ENCODE results near the gene MTR.

Gene MTR

DNA sequence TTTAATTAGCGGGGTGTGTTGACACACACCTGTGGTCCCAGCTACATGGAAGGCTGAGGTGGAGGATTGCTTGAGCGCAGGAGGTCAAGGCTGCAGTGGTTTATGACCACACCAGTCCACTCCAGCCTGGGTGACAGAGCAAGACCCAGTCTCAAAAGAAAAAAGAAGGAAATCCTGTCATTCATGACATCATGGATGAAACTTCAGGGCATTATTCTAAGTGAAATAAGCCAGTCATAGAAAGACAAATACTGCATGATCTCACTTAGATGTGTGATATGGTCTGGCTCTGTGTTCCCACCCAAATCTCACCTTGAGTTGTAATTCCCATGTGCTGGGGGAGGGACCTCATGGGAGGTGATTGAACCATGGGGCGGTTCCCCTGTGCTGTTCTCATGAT is 126.5 kb downstream of the MTR start:
- no peak for DNase-seq
- intact Hi-C loops (cut with DNase I): no loop called here

DNA sequence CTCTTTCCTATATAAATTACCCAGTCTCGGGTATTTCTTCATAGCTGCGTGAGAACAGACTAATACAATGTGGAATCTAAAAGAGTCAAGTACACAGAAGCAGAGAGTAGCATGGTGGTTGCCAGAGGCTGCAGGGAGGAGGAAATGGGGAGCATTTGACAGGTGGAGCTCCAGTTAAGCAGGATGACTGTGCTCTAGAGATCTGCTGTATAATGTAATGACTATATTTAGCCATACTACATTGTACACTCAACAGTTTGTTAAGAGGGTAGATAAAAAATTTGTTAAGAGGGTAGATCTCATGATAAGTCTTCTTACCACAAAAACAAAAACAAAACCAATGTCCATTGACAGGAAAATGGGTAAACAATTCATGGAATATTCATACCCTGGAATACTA is 127.1 kb downstream of the MTR start:
- intact Hi-C loops (cut with DNase I): no loop called here
- DNase-seq: no peak

DNA sequence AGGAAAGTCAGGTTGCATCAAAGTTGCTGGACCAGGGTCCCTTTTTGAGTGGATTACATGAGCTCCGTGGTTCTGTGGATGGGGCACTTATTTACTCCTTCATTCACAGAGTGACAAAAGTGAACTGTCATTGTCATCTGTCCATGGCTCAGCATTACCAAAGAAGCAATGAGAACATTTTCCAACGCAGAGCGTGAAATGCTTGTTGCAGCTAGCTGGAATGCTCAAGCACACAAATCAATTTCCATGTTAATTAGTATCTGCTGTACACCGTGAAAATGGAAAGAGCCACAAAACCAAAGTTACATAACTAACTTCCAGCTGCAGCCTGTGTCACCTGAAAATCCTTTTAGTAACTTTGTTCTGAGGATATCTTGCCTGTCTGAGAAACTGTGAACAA is 130.3 kb downstream of the MTR start:
- intact Hi-C loops (cut with DNase I): no loop called here

DNA sequence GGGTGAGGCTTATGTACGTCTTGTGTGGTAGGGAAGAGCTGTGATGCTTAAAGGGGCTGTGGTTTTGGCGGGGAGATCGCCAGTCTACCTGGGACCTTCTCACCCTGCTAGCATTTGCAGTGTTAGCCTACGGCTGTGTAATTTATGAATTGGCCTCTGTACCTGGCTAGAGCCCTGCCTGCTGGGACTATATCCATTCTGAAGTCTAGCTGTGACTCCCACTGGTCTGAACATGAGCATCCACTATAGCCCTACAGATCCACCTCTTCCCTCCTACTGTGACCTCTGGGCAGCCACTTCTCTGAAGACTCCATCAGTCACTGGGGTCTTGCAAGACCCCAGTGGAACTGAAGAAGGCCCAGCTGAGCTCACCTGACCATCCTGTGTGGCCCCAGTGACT is 135.4 kb downstream of the MTR start:
- intact Hi-C loops (cut with DNase I): no loop called here
- no peak for DNase-seq

More for the DNA sequence above, 130.3 kb downstream of the MTR start:
- no peak for DNase-seq

DNA sequence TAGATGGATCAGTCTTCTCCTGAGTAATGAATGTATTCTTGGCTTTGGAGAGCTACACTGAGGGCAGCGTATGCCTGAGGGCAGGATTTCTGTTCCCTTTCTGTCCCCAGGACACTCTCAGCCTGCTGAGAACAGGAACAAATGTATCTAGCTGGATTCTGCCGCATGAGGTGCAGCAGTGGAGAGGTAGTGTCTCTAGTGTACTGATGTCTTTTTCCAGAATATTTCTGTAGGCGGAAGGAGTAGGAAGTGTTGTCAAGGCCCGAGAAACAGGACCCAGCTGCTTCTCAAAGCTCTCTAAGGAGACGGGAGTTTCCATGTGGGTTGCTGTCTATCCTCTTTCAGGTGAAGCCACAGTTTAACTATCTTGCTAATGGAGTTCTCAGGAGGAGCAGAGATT is 143.7 kb downstream of the MTR start:
- intact Hi-C loops (cut with DNase I): no loop called here
- peak in 38 of 42 donors; percentile 7 to 85 (median 48) for DNase-seq

DNA sequence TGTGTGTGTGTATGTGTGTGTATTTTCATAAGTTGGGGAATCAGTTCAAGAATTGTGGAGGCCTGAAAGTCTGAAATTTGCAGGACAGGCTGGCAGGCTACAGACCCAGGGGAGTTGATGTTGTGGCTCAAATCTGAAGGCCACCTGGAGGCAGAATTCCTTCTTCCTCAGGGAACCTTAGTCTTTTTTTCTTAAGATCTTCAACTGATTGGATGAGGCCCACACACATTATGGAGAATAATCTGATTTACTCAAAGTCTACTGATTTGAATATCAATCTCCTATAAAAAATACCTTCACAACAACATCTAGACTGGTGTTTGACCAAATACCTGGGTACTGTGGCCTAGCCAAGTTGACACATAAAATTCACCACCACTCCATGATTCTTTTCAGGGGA is 147.3 kb downstream of the MTR start:
- DNase-seq: no peak
- intact Hi-C loops (cut with DNase I): no loop called here

DNA sequence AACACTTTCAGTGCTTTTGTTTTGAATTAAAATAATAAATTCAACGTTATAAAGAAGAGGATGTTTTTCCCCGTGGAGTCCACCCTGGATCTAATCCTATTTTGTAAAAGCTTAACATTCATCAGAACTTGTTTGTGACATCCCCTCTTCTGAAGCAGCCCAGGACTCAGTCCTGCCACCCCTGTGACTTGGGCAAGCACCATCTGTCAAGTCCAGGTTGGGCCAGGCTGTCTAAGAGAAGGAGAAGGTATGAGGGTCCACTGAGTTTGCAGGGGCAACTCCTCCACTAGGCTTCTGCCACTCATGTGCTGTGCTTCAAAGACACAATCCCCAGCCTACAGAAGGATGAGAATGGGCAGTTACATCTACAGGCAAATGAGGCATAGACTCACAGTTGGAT is 149.5 kb downstream of the MTR start:
- no peak for DNase-seq
- intact Hi-C loops (cut with DNase I): no loop called here

DNA sequence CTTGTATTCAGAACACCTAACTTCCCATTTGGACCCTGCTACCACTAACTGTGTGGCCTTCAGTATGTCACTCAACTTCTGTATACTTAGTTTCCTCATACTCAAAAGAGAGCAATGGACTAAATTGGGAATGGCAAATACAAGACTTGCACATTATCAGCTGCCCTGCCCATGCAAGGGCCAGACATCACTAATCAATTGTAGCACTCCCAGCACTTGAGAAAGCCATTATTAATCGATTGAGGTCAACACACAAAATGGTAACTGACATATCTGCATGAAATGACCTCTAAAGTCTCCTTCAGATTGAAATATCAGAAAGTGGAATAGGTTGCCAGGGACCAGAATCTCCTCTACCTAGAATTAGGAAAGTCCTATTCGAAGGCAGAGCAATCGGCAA is 149.9 kb downstream of the MTR start:
- no peak for DNase-seq

DNA sequence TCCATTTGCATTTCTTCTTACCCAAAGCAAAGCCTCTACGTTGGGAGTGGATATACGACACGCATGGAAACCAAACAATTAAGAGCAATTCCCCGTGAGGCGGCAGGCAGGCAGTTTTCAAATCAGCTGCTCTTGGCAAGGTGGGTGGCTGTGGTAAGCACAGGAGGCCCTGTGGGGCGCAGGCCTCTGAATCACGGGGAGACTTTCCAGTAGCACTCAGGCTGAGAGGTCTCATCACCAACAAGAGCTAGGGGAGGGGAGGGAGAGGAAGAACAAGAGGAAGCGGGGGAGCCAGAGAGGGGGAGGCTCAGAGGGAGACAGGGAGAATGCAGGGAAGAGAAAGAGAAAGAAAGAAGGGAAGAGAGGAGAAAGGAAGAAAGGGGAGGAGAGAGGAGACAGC is 152.7 kb downstream of the MTR start:
- peak in 9 of 42 donors; percentile 1 to 38 (median 9) for DNase-seq
- intact Hi-C loops (cut with DNase I): no loop called here

More for the DNA sequence above, 149.9 kb downstream of the MTR start:
- intact Hi-C loops (cut with DNase I): no loop called here

DNA sequence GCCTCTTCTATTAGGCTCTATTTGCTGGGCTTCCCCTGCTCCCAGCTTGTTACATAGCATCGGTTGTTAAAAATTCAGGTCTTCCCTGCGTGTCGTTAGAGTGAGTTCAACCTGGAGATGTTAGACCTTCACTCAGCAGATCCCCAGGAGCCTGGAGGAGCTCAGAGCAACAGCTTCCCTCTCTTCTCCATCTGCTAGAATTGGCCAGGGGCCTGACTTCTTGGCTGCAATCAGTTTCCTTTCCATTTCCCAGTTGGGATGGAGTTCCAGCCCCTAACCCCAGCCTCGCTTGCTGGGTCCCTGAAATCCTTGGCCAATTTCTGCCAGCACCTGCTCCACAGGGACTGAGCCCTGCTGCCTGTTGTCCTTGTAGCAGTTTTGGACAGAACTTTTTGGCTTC is 153.3 kb downstream of the MTR start:
- DNase-seq: no peak

DNA sequence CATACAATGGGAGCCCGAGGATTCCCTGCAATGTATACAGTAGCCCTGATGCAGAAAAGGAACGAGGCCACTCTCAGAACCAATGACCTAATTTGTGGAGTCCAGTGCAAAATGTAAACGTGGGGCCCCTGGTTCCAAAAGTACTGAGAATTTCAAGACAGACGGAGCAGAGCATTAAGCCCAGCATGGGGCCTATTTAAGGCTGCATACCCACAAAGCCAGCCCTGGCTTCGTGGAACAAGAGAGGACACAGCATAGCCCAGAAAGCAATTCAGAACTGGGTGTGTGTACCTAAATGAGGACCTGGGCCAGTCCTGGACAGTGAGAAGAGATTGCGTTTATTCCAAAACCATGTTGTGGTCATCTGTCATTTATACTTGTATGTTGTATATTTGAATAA is 153.9 kb downstream of the MTR start:
- intact Hi-C loops (cut with DNase I): no loop called here

More for the DNA sequence above, 153.3 kb downstream of the MTR start:
- intact Hi-C loops (cut with DNase I): no loop called here

DNA sequence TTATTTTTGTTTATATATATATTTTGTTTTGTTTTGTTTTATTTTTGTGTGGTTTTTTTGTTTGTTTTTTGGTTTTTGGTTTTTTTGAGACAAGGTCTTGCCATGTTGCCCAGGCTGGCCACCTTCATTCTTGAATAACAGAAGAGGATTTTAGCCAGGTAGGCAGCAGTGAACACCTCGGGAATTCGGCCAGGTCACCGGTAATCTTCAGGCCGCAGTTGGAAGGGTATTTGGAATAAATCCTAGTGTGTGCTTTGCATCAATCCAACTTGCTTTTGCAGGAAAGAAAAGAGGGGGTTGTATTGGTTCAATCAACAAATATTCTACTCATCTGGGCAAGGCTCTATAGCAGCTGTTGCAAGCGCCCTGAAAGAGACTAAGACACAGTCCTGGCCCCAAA is 155.3 kb downstream of the MTR start:
- no peak for DNase-seq
- intact Hi-C loops (cut with DNase I): no loop called here

More for the DNA sequence above, 153.9 kb downstream of the MTR start:
- DNase-seq: no peak

DNA sequence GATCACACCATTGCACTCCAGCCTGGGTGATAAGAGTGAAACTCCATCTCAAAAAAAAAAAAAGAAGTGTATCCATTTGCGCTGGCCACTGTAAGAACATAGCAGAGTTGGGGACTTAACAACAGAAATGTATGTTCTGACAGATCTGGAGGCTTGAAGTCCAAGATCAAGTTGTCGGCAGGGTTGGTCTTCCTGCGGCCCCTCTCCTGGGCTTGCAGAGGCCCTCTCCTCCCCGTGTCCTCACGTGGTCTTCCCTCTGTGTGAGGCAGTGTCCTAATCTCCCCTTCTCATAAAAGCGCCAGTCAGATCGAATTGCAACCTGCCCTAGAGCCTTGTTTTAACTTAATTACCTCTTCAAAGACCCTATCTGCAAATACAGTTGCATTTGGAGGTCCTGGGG is 156.6 kb downstream of the MTR start:
- intact Hi-C loops (cut with DNase I): no loop called here
- DNase-seq: no peak

DNA sequence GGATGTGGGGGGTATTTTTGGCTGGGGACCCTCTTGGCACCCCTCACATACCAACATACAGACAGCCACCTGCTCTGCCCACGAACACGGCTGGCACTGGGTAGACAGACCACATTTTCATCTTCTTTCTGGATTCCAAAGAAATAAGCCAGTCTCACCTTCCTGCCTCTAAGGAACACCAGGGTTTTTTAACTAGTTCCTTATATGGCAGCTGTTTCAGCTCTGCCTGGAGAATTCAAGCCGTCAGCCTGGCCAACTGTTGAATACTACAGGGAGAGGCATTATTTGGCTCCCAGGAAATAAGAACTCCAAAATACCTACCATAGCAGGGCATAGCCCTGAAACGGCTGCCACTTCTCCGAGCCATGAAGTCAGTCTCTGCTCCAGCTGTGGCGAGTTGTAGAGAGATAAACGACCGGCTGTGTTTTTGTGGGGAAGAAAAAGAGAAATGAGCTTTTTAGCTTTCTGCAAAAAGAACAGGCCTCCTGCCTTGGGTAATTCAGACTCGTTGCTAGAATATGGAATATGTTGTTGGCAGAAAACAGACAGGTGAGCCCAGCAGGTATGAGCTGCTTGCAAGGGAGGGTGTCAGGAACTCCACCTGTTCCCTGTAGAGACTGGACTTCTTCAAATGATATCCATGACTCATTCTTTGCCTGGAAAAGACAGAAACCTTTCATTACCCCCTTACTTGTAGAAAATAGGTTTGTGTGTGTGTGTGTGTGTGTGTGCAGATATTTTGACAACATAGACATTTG is 157.3 kb downstream of the MTR start:
- no peak for DNase-seq
- intact Hi-C loops (cut with DNase I): no loop called here

DNA sequence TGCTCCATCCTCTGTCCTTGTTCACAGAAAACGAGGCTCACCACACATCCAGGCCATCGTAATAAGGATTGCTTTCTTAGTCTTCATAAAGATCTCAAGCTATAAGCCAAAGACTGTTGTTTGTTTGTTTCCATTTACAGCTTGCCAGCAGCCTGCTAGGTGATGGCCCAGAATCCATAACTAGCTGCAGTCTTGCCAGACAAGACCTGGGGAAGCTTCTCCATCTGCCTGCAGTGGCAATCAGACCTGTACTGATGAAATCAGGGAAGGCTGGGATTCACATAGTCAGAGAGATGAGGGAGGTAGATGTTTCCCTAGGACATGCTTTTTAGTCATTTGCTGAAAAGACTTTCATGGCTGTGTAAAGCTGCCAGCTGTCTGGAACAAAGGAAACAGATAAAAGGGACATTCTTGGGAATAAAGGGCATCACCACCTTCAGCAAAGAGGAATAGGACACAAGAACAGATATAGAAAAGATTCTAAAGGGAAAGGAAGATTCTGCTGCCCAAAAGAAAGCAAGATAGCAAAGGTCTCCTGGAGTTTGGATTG is 158.1 kb downstream of the MTR start:
- DNase-seq: no peak
- intact Hi-C loops (cut with DNase I): no loop called here
